BE2C (cell line): ENCODE results near the gene CSNK1G3.

Experiments
- DNase-seq: peaks from one replicate; pipeline ENCODE4 v3.0.0-alpha.2; 2020
- H3K27me3 ChIP-seq: fragments of 250-450 bp; sonication (Bioruptor Pico); 2 replicates; pipeline ENCODE4 v1.5.1; 2020; ENCODE audit warnings: mild to moderate bottlenecking
- H3K36me3 ChIP-seq: fragments of 250-450 bp; sonication (Bioruptor Pico); 2 replicates; pipeline ENCODE4 v1.5.1; 2020; ENCODE audit warnings: mild to moderate bottlenecking
- H3K4me1 ChIP-seq: fragments of 250-450 bp; sonication (Bioruptor Pico); 2 replicates; pipeline ENCODE4 v1.5.1; 2020
- H3K4me3 ChIP-seq: 2 replicates; pipeline ENCODE4 v1.5.1; 2011; ENCODE audit warnings: low read depth, low read length
- H3K9me3 ChIP-seq: fragments of 250-450 bp; sonication (Bioruptor Pico); 2 replicates; pipeline ENCODE4 v1.5.1; 2020
- TF ChIP-seq, protein P1 (sequence below): IDR thresholded peaks from 2 replicates; pipeline ENCODE4 v1.5.1; 2012; ENCODE audit warnings: mild to moderate bottlenecking, low read depth, low read length

The CSNK1G3 gene

GRCh38 chr5:123511290-123511647 lies 708 bp upstream of the CSNK1G3 start:
- Histone ChIP-seq H3K4me1 (no peaks in the 10 kb centered on the region), H3K36me3 (no peaks in the 10 kb centered on the region), H3K9me3 (no peaks in the 10 kb centered on the region), H3K4me3 (peak overlapping the region; percentile 90), H3K27me3 (no peaks in the 10 kb centered on the region)
- DNase-seq, result no peak
- TF ChIP-seq, protein P1, sequence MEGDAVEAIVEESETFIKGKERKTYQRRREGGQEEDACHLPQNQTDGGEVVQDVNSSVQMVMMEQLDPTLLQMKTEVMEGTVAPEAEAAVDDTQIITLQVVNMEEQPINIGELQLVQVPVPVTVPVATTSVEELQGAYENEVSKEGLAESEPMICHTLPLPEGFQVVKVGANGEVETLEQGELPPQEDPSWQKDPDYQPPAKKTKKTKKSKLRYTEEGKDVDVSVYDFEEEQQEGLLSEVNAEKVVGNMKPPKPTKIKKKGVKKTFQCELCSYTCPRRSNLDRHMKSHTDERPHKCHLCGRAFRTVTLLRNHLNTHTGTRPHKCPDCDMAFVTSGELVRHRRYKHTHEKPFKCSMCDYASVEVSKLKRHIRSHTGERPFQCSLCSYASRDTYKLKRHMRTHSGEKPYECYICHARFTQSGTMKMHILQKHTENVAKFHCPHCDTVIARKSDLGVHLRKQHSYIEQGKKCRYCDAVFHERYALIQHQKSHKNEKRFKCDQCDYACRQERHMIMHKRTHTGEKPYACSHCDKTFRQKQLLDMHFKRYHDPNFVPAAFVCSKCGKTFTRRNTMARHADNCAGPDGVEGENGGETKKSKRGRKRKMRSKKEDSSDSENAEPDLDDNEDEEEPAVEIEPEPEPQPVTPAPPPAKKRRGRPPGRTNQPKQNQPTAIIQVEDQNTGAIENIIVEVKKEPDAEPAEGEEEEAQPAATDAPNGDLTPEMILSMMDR, result no peak

DNA sequence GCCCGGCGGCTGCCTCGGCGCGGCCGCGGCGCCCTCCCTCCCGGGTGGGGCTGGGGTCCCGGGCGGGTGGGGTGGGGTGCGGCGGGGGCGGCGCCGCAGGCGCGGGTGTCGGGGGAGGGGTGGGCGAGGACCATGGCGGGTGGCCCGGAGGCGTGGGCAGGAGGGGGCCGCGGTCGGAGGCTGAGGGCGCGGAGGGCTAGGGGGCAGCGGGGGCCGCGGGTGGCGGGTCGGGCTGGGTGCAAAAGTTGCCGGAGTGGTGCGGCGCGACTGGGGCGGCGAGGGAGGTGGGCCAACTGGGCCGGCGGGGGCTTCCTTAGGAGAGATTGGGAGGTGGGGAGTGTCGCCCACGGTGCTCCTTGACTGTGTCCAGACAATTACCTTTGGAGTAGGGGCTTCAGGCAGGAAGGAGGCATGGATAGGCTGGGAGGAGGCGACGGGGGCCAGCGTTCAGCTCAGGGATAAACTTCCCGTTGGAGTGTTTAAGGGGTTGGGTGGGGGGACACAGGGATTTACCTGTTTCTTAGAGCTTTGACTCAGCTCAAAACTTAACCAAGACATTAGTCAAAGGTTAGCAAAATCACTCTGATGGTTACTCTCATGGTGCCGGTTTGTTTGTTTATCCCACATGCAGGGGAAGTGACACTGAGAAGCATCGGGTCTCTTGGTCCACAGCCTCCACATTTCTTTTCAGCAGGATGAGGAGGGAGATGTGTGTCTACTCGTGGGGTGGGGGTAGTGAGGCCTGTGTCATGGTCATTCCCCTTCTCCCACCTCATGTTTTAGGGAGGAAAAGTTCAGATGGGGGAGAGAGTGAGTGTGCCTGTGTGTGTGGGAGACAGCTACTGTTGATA lies 859 bp downstream of the CSNK1G3 start:
- Histone ChIP-seq H3K4me1 (no peaks in the 10 kb centered on the region), H3K27me3 (no peaks in the 10 kb centered on the region), H3K9me3 (no peaks in the 10 kb centered on the region), H3K4me3 (peak overlapping the region; percentile 90), H3K36me3 (no peaks in the 10 kb centered on the region)
- TF ChIP-seq, protein P1, result no peak
- peak; percentile 38 for DNase-seq

DNA sequence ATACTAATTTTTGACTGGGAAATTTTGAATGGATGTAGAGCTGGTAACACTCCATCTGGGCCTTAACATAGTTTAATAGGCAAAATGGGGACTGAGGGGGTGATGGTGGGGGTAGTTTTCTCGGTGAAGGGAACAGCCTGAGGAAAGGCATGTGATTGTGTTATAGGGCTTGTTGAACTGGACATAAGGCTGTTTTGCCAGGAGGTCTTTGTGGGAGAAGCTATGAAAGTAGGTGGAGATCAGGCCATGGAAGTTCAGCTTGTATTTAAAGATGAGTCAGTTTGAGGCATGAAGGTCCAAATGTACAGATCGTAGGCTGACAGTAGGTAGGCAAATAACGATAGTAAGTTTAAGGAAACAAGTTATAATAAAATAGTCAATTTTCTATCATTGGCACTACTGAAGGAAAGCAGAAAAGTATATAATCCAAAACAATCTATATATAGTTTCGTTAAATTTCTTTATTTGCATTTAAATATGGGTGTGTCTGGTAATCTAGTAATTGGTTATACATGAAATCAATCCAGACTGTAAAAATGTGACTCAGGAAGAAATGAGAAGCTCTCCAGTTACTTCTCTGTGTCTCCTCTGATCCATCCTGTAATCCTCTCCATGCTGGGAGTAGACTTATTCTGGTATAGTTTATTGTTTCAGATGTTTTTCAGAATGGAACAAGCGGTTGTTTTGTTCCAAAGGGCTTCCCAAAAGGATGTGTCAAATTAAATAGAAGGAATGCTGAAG lies 2.8 kb downstream of the CSNK1G3 start:
- H3K4me3 ChIP-seq, result no peak overlapping the region
- TF ChIP-seq, protein P1, result no peak
- no peak for DNase-seq
- H3K36me3 ChIP-seq, result no peaks in the 10 kb centered on the region
- H3K27me3 ChIP-seq, result no peaks in the 10 kb centered on the region
- H3K4me1 ChIP-seq, result no peaks in the 10 kb centered on the region
- no peaks in the 10 kb centered on the region for H3K9me3 ChIP-seq

GRCh38 chr5:123515904-123516303 lies 3.9 kb downstream of the CSNK1G3 start:
- Histone ChIP-seq H3K4me1 (no peaks in the 10 kb centered on the region), H3K36me3 (no peaks in the 10 kb centered on the region), H3K4me3 (no peak overlapping the region), H3K27me3 (no peaks in the 10 kb centered on the region), H3K9me3 (no peaks in the 10 kb centered on the region)
- TF ChIP-seq, protein P1, result no peak
- DNase-seq, result no peak

- Histone ChIP-seq H3K4me3 (no peak overlapping the region), H3K9me3 (no peaks in the 10 kb centered on the region), H3K4me1 (no peaks in the 10 kb centered on the region), H3K27me3 (no peaks in the 10 kb centered on the region), H3K36me3 (no peaks in the 10 kb centered on the region)
- DNase-seq, result no peak
- TF ChIP-seq, protein P1, result no peak
These were observed 5.5 kb downstream of the CSNK1G3 start for GRCh38 chr5:123517476-123517875.

DNA sequence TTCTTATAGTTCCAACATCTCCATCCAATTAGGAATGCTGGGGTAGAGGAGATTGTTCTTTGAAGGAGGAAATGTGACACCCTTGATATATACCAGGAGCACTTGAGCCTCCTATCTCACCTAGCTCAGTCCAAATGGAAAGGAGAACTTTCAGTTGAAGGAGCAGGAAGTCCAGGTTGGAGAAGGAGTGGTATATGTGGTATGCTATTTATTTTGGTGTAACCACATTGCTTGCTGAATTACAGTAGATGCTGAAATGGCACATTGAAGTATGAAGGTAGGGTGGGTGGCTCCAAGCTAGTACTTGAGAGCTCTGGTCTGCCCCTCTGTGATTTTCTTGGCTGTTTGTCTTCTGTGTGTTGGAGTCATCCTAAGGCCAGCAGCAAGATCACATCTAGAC lies 6.1 kb downstream of the CSNK1G3 start:
- no peak for DNase-seq
- no peak overlapping the region for H3K4me3 ChIP-seq
- H3K36me3 ChIP-seq, result no peaks in the 10 kb centered on the region
- TF ChIP-seq, protein P1, result no peak
- no peaks in the 10 kb centered on the region for H3K9me3 ChIP-seq
- H3K27me3 ChIP-seq, result no peaks in the 10 kb centered on the region
- H3K4me1 ChIP-seq, result no peaks in the 10 kb centered on the region
